ENCODE results near the gene DOCK9.

DNA sequence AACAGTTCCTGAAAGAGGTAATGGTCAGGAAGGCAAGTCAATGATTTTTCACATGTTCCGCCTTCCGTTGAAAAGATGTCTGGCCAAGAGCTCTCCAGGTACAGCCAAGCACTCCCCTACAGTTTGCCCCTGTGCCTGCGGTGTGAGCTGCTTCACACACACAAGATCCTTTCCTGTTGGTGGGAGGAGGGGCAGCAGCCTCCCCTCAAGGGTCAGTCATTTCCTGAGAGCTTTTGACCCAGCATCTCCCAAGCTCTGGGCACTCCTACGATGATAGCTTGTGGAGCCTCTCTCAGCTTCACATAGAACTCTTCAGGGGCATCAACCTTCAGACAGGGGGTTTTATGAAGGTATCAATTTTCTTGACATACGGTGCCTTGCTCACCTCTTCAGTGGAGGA, 86.9 kb downstream of the DOCK9 start:
- TF ChIP-seq, protein P1, sequence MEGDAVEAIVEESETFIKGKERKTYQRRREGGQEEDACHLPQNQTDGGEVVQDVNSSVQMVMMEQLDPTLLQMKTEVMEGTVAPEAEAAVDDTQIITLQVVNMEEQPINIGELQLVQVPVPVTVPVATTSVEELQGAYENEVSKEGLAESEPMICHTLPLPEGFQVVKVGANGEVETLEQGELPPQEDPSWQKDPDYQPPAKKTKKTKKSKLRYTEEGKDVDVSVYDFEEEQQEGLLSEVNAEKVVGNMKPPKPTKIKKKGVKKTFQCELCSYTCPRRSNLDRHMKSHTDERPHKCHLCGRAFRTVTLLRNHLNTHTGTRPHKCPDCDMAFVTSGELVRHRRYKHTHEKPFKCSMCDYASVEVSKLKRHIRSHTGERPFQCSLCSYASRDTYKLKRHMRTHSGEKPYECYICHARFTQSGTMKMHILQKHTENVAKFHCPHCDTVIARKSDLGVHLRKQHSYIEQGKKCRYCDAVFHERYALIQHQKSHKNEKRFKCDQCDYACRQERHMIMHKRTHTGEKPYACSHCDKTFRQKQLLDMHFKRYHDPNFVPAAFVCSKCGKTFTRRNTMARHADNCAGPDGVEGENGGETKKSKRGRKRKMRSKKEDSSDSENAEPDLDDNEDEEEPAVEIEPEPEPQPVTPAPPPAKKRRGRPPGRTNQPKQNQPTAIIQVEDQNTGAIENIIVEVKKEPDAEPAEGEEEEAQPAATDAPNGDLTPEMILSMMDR (IDR thresholded peaks at IDR 0.05), result no peak
- no peak for TF ChIP-seq POLR2AphosphoS5 (IDR thresholded peaks at IDR 0.05)
- TF ChIP-seq POLR2A (IDR thresholded peaks at IDR 0.05), result no peak

All from prostate gland (tissue), 2 donors.